NCI-H460 (cell line): ENCODE results near the gene PDE6C. TPM values are rescaled to one million over a fixed set of nuclear protein-coding genes. Genes with fewer than 3 reads are reported as not detected.
"Not testable (repeated sequence)": the region's sequence is repeated elsewhere in the genome, so short reads cannot be mapped to it uniquely, and the experiment has no call there.

Experiments
- DNase-seq: peaks from one replicate; pipeline ENCODE4 v3.0.0-alpha.2; 2016; ENCODE audit warnings: low read depth; ENCODE audit errors: extremely low read depth
- total RNA-seq: library from RNA; depleted of rRNA; stranded (reverse); fragments of >200 nt; shearing (Covaris generic); gene quantifications from 2 replicates; pipeline ENCODE4 v1.2.3, GENCODE V29; 2014; rRNA removed

The PDE6C gene
- total RNA-seq, 1 experiment from 2014 or later = not detected

- not testable (repeated sequence) for DNase-seq
Observed at GRCh38 chr10:93696582-93696981, 84.2 kb downstream of the PDE6C start.

DNA sequence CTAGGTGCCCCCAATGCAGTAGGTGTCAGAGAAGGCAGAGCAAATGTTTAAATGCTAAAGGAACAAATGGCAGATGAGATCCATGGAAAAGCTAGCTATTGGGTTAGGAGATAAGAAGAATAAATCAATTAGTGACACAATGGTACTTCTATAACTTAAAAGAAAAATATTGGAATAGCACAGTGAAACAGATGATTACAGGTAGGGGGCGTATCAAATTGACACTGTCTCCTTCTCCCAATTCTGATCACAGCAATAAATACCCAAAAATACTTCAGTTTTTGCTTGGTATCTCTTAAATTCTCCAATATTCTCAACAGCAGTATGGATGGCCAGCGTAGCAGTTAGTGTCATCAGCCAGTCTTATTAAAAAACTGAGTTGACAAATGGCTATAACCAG is 84.9 kb downstream of the PDE6C start:
- no peak for DNase-seq

DNA sequence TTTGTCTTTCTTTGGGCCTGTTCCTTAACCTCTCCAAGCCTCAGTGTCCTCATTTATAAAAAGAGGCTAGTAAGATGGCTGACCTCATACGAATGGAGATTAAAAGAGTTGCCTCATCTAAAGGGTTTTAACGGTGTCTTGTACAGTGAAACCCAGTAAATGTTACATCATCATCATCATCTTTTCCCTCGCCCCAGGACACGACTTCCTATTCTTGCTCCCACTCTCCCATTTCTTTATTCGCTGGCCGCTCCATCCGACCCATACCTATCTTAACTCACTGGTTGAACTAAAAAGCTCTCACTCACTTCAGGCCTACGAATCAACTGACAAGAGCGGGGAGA is 89.5 kb downstream of the PDE6C start:
- DNase-seq = peak; percentile 12

- DNase-seq = peak; percentile 85
Observed at GRCh38 chr10:93702210-93703001, 90.1 kb downstream of the PDE6C start, which contains the start of gene FRA10AC1. Gene FRA10AC1, minus strand, starts transcription at chr10:93702592. Its CDS starts 2,486 bp downstream, at chr10:93700106.

DNA sequence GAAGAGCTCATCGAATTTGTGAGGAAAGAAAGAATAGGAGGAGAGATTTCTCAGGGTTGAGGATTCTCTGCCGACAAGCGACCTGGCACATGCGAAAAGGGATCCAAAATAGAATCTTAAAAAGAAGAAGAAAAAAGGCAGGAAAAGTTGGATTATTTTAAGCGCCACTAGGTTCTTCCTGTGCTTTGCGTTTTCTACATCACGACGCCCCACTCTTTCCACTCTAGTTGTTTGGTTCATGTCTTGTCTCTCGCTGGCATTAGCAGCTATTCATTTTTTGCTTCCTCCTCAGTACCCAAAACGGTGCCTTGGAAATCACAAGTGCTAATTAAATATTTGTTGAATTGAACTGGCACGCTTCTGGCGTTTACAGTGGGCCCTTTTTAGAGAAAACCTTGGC is 90.7 kb downstream of the PDE6C start:
- DNase-seq = no peak

DNA sequence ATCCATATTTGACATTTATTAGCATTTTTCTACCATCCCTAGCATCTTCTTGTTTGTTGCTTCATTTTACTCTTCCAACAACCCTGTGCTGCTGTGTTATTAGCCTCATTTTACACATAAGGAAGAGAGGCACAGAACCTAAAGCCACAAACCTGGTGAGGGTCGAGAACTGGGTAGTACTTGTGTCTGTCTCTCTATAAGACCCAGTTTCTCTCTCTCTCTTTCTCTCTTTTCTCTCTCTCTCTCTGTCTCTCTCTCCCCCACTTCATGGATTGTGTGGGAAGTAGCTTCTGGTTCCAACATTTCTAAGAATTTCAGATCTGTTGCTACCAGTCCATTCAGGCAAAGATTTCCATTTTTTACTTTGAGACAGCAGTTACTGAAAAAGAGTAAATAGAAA is 91.5 kb downstream of the PDE6C start:
- DNase-seq = no peak

DNA sequence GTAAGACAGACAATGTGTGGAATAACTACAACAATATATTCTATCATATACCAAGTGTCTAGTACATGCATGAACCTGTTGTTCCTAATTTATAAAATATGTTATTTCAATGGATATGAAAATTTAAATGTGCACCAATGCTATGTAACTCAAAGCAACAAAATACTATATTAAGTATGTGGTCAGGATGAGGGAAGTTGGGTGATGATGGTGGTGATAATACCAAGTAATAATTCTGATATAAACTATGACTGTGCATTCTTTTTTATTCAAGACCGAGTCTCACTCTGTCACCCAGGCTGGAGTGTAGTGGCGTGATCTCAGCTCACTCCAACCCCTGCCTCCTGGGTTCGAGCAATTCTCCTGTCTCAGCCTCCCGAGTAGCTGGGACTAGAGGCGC is 92.1 kb downstream of the PDE6C start:
- DNase-seq = no peak

GRCh38 chr10:93707623-93708022 is 95.3 kb downstream of the PDE6C start:
- no peak for DNase-seq

DNA sequence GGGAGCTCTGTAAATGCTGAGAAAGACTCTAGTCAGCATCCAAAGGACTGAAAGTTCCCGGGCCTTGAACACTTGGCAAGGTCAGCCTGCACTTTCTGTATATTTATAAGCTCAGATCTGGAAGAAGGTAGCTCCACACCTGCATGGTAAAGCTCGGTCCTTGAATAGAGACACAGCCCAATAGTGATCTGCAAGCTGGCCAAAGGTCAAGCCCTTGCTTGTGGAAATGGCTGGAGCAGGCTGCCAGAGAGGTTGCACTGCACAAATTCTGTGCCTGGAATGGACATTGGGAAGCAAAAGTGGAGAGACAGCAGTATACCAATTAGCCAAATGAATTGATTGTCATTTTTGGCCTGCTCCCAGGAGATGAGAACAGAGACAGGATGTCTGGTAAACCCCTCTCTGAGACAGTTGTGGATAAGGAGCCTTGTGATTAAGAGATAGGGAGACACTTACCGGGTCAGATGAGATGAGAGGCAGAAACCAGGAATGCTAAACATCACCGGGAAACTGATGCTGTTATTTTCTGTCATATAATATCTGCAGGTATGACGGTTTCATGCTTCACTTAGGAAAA is 98.1 kb downstream of the PDE6C start:
- DNase-seq = no peak

GRCh38 chr10:93711891-93712290 is 99.6 kb downstream of the PDE6C start:
- DNase-seq = no peak

- no peak for DNase-seq
Observed at GRCh38 chr10:93712593-93712992, 100.3 kb downstream of the PDE6C start.

GRCh38 chr10:93715345-93715744 is 103.0 kb downstream of the PDE6C start:
- no peak for DNase-seq

Other genes starting within 250 kb of the PDE6C start
- gene MYOF, start 130.2 kb upstream of the PDE6C start, total RNA-seq = 369 and 488 TPM in 2 replicates
- 71.8 and 76.0 TPM in 2 replicates for gene CEP55, start 115.9 kb upstream of the PDE6C start, total RNA-seq
- not detected in 2 replicates for gene FFAR4, start 45.9 kb upstream of the PDE6C start, total RNA-seq
- gene RBP4, start 11.3 kb upstream of the PDE6C start, total RNA-seq = not detected in 2 replicates
- 14.1 and 19.9 TPM in 2 replicates for gene FRA10AC1, start 90.1 kb downstream of the PDE6C start, total RNA-seq
- 0.23 and 0.32 TPM in 2 replicates for gene LGI1, start 145.4 kb downstream of the PDE6C start, total RNA-seq